Panc1 (cell line): ENCODE data around the gene LRRC42.

Experiments
- CTCF ChIP-seq: fragments of 450-650 bp; IDR thresholded peaks from 2 replicates; pipeline ENCODE4 v1.5.1; 2017; ENCODE audit warnings: mild to moderate bottlenecking
- POLR2AphosphoS5 ChIP-seq: IDR thresholded peaks from 2 replicates; pipeline ENCODE4 v1.6.1; 2012; ENCODE audit warnings: mild to moderate bottlenecking, low read depth, low read length, moderate library complexity
- SIN3A ChIP-seq: IDR thresholded peaks from 2 replicates; pipeline ENCODE4 v1.6.1; 2012; ENCODE audit warnings: low read depth, mild to moderate bottlenecking, low read length, moderate library complexity, borderline replicate concordance; ENCODE audit not compliant: insufficient read depth
- TCF7L2 ChIP-seq: IDR thresholded peaks from 2 replicates; pipeline ENCODE4 v1.6.1; 2011; ENCODE audit warnings: mild to moderate bottlenecking, low read depth, low read length, inconsistent platforms

- TF ChIP-seq CTCF (no peak), TCF7L2 (no peak), SIN3A (no peak), POLR2AphosphoS5 (no peak)
Observed at GRCh38 chr1:53934170-53934765, 11.9 kb upstream of the LRRC42 start.
